Liver (tissue), 9 donors: ENCODE measurements around the gene ZKSCAN8. TPM values are rescaled to one million over a fixed set of nuclear protein-coding genes. Genes with fewer than 3 reads are reported as not detected.

Source experiments
- DNase-seq: peaks from one replicate; pipeline ENCODE4 v3.0.0-alpha.2; 2017; ENCODE audit warnings: low spot score
- H3K27ac ChIP-seq, 2 donors: one replicate each; pipeline ENCODE4 v1.7.0; 2013; ENCODE audit warnings: inconsistent platforms in 2 of 2, low read length in 2 of 2, control low read depth in 1 of 2, low read depth in 1 of 2, mild to moderate bottlenecking in 1 of 2
- H3K27me3 ChIP-seq, 4 donors: one replicate each; pipeline versions ENCODE4 v1.6.1 to v1.7.0; 2013; ENCODE audit warnings: low read length in 3 of 4, inconsistent platforms in 1 of 4, mild to moderate bottlenecking in 1 of 4, moderate library complexity in 1 of 4; ENCODE audit not compliant: control insufficient read depth in 4 of 4, insufficient read depth in 4 of 4
- H3K36me3 ChIP-seq, 4 donors: one replicate each; pipeline versions ENCODE4 v1.6.1 to v1.7.0; 2013; ENCODE audit warnings: low read length in 3 of 4, mild to moderate bottlenecking in 3 of 4, low read depth in 1 of 4, moderate library complexity in 1 of 4; ENCODE audit not compliant: control insufficient read depth in 4 of 4, insufficient read depth in 3 of 4
- H3K4me1 ChIP-seq, 4 donors: one replicate each; pipeline versions ENCODE4 v1.6.1 to v1.7.0; 2013; ENCODE audit warnings: low read length in 3 of 4, mild to moderate bottlenecking in 3 of 4, moderate library complexity in 1 of 4; ENCODE audit not compliant: control insufficient read depth in 4 of 4, insufficient read depth in 4 of 4
- H3K4me3 ChIP-seq, 3 donors: one replicate each; pipeline versions ENCODE4 v1.6.1 to v1.7.0; 2013; ENCODE audit warnings: low read length in 3 of 3, control low read depth in 1 of 3, low read depth in 1 of 3, mild to moderate bottlenecking in 1 of 3
- H3K9ac ChIP-seq, 2 donors: one replicate each; pipeline ENCODE4 v1.7.0; 2013; ENCODE audit warnings: low read length in 2 of 2, mild to moderate bottlenecking in 2 of 2, moderate library complexity in 2 of 2, control low read depth in 1 of 2, low read depth in 1 of 2
- H3K9me3 ChIP-seq, 4 donors: one replicate each; pipeline versions ENCODE4 v1.6.1 to v1.7.0; 2013; ENCODE audit warnings: low read length in 3 of 4; ENCODE audit not compliant: control insufficient read depth in 4 of 4
- FOXA2 ChIP-seq: IDR thresholded peaks from 2 replicates; pipeline ENCODE4 v1.6.1; 2016; ENCODE audit warnings: antibody characterized with exemption
- HNF4A ChIP-seq, 2 donors: conservative IDR thresholded peaks; 2 replicates each; pipeline ENCODE4 v1.6.1; 2016; ENCODE audit warnings: antibody characterized with exemption in 2 of 2, mild to moderate bottlenecking in 2 of 2
- HNF4G ChIP-seq: IDR thresholded peaks from 2 replicates; pipeline ENCODE4 v1.6.1; 2016; ENCODE audit warnings: antibody characterized with exemption
- JUND ChIP-seq, 2 donors: IDR thresholded peaks; 2 replicates each; pipeline ENCODE4 v1.6.1; 2016; ENCODE audit warnings: antibody characterized with exemption in 2 of 2
- NR2F2 ChIP-seq: IDR thresholded peaks from 2 replicates; pipeline ENCODE4 v1.6.1; 2016; ENCODE audit warnings: antibody characterized with exemption
- RAD21 ChIP-seq, 2 donors: IDR thresholded peaks; 2 replicates each; pipeline ENCODE4 v1.6.1; 2016; ENCODE audit warnings: antibody characterized with exemption in 2 of 2, mild to moderate bottlenecking in 2 of 2
- REST ChIP-seq: IDR thresholded peaks from 2 replicates; pipeline ENCODE4 v1.6.1; 2016; ENCODE audit warnings: antibody characterized with exemption, mild to moderate bottlenecking
- RXRA ChIP-seq, 2 donors: IDR thresholded peaks; 2 replicates each; pipeline ENCODE4 v1.6.1; 2017 to 2018; ENCODE audit warnings: antibody characterized with exemption in 2 of 2, mild to moderate bottlenecking in 1 of 2
- SP1 ChIP-seq: IDR thresholded peaks from 2 replicates; pipeline ENCODE4 v1.6.1; 2018; ENCODE audit warnings: antibody characterized with exemption, mild to moderate bottlenecking
- TAF1 ChIP-seq: conservative IDR thresholded peaks from 2 replicates; pipeline ENCODE4 v1.6.1; 2016; ENCODE audit warnings: antibody characterized with exemption, mild to moderate bottlenecking
- YY1 ChIP-seq: IDR thresholded peaks from 2 replicates; pipeline ENCODE4 v1.6.1; 2016; ENCODE audit warnings: antibody characterized with exemption, mild to moderate bottlenecking
- ZBTB33 ChIP-seq: IDR thresholded peaks from 2 replicates; pipeline ENCODE4 v1.6.1; 2016; ENCODE audit warnings: antibody characterized with exemption
- WGBS: extraction: QIAGEN DNeasy Blood & Tissue Kit; methylation state at CpG from one replicate; pipeline ENCODE4 v1.1.7; 2013; 5-methylcytosine and 5-hydroxymethylcytosine counted together
- polyA plus RNA-seq, 2 donors: library from polyadenylated mRNA; stranded (reverse) in 1 of 2; unstranded in 1 of 2; fragments of 200-250 nt in 1 of 2; fragments of >200 nt in 1 of 2; fragmentation: Nextera tagmentation in 1 of 2; extraction: Ambion mirVana in 1 of 2; gene quantifications; one replicate each; pipeline versions ENCODE4 v1.2.1 to v1.2.3, GENCODE V29; 2013 to 2015
- total RNA-seq, 2 donors: library from RNA; depleted of rRNA; stranded (reverse); fragments of >200 nt; gene quantifications; one replicate each; pipeline ENCODE4 v1.2.3, GENCODE V29; 2014
- donor health status: healthy.
- donor health status: healthy.
- donor health status: healthy.
- donor health status: healthy.
- donor health status: healthy.

Gene ZKSCAN8
- total and polyA plus RNA-seq, 4 donors = 2.4 to 13.4 (median 6.8) TPM

- H3K9ac ChIP-seq = peak overlapping the region; percentile 22 to 66
- no peak for DNase-seq
- no peak for TF ChIP-seq RXRA (IDR thresholded peaks at IDR 0.05)
- no peak for TF ChIP-seq REST
- TF ChIP-seq SP1 = no peak
- no peak for TF ChIP-seq ZBTB33
- TF ChIP-seq JUND (IDR thresholded peaks at IDR 0.05) = no peak
- TF ChIP-seq NR2F2 = no peak
- TF ChIP-seq TAF1 = no peak
- no peak for TF ChIP-seq FOXA2
- no peak for TF ChIP-seq HNF4G
- H3K9me3 ChIP-seq = no peaks in the 10 kb centered on the region
- WGBS = 67% methylated on average over 5 of the region's 5 CpGs
- no peaks in the 10 kb centered on the region for H3K27me3 ChIP-seq
- H3K4me3 ChIP-seq = peak overlapping the region in 2 of 3 donors; percentile 35 to 53
- peak overlapping the region in 1 of 2 donors; percentile 77 for H3K27ac ChIP-seq
- peaks cover 0 to 5% (median under 1%) of the 10 kb centered on the region in 4 donors for H3K36me3 ChIP-seq
- H3K4me1 ChIP-seq = peaks cover 4 to 35% (median 24%) of the 10 kb centered on the region in 4 donors
Observed at GRCh38 chr6:28140616-28141015, 1.1 kb upstream of the ZKSCAN8 start.

DNA sequence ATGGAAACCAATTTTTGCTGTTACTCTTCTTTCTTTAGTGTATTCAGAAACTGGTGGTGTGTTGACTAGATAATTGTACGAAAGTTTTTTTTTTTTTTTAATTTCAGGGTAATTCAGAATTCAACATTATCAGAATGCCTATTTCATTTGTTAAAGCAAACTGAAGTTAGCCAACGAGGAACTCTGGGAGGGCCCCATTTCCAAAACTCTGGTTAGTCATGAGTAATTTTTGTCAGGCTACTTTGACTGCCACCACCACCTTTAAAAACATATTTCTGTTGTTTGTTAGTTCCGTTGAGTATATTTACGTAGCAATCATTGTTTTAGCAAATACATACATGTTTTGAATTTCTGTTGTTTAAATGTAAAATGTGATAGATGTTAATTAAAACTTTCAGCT, 763 bp downstream of the ZKSCAN8 start:
- H3K9ac ChIP-seq = peak overlapping the region; percentile 66 to 84
- H3K4me1 ChIP-seq = peaks cover 4 to 23% (median 17%) of the 10 kb centered on the region in 4 donors
- TF ChIP-seq HNF4A (conservative IDR thresholded peaks at IDR 0.05) = no peak
- TF ChIP-seq FOXA2 = no peak
- no peak for TF ChIP-seq RXRA (IDR thresholded peaks at IDR 0.05)
- TF ChIP-seq TAF1 = no peak
- no peak for TF ChIP-seq RAD21 (IDR thresholded peaks at IDR 0.05)
- TF ChIP-seq YY1 = no peak
- TF ChIP-seq ZBTB33 = no peak
- WGBS = 18% methylated on average over 4 of the region's 4 CpGs
- no peak overlapping the region for H3K27ac ChIP-seq
- peak overlapping the region; percentile 74 to 93 (median 89) for H3K4me3 ChIP-seq
- DNase-seq = no peak
- H3K27me3 ChIP-seq = no peaks in the 10 kb centered on the region
- H3K9me3 ChIP-seq = no peaks in the 10 kb centered on the region
- peaks cover 0 to 12% (median under 1%) of the 10 kb centered on the region in 4 donors for H3K36me3 ChIP-seq
